ENCODE measurements around the gene CHST8.

DNA sequence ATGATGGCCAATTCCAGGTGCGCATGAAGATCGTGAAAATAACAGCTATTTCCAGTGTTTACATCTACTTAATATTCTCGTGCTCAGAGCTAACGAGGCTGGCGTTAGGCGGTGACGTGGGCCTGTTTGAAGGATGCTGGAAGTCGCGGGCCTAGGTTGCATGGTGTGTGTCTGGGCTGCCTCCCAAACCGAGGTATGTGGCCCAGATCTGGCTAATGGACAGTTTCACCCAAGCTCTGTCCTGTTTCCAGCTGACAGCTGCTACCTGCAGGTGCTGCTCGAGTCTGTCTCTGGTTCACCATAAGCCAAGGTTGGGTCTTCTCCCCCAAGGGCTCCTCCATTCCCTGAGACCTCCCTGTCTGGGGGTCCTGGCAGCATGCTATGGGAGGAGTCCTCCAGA is 134.4 kb downstream of the CHST8 start:
- TF ChIP-seq, protein P1, sequence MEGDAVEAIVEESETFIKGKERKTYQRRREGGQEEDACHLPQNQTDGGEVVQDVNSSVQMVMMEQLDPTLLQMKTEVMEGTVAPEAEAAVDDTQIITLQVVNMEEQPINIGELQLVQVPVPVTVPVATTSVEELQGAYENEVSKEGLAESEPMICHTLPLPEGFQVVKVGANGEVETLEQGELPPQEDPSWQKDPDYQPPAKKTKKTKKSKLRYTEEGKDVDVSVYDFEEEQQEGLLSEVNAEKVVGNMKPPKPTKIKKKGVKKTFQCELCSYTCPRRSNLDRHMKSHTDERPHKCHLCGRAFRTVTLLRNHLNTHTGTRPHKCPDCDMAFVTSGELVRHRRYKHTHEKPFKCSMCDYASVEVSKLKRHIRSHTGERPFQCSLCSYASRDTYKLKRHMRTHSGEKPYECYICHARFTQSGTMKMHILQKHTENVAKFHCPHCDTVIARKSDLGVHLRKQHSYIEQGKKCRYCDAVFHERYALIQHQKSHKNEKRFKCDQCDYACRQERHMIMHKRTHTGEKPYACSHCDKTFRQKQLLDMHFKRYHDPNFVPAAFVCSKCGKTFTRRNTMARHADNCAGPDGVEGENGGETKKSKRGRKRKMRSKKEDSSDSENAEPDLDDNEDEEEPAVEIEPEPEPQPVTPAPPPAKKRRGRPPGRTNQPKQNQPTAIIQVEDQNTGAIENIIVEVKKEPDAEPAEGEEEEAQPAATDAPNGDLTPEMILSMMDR (IDR thresholded peaks at IDR 0.05; ENCODE audit: low read depth, low read length, missing input control): no peak
- TF ChIP-seq, protein P2, sequence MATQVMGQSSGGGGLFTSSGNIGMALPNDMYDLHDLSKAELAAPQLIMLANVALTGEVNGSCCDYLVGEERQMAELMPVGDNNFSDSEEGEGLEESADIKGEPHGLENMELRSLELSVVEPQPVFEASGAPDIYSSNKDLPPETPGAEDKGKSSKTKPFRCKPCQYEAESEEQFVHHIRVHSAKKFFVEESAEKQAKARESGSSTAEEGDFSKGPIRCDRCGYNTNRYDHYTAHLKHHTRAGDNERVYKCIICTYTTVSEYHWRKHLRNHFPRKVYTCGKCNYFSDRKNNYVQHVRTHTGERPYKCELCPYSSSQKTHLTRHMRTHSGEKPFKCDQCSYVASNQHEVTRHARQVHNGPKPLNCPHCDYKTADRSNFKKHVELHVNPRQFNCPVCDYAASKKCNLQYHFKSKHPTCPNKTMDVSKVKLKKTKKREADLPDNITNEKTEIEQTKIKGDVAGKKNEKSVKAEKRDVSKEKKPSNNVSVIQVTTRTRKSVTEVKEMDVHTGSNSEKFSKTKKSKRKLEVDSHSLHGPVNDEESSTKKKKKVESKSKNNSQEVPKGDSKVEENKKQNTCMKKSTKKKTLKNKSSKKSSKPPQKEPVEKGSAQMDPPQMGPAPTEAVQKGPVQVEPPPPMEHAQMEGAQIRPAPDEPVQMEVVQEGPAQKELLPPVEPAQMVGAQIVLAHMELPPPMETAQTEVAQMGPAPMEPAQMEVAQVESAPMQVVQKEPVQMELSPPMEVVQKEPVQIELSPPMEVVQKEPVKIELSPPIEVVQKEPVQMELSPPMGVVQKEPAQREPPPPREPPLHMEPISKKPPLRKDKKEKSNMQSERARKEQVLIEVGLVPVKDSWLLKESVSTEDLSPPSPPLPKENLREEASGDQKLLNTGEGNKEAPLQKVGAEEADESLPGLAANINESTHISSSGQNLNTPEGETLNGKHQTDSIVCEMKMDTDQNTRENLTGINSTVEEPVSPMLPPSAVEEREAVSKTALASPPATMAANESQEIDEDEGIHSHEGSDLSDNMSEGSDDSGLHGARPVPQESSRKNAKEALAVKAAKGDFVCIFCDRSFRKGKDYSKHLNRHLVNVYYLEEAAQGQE (IDR thresholded peaks at IDR 0.05): no peak
- no peak for TF ChIP-seq SP1 (IDR thresholded peaks at IDR 0.05)
- no peak for TF ChIP-seq MAX (IDR thresholded peaks at IDR 0.05)
- no peak for TF ChIP-seq EGR1 (IDR thresholded peaks at IDR 0.05; ENCODE audit: low read depth in 2 of 2)
- no peak for TF ChIP-seq YY1 (IDR thresholded peaks at IDR 0.05)
- TF ChIP-seq RAD21 (IDR thresholded peaks at IDR 0.05): no peak
- TF ChIP-seq, protein P3, sequence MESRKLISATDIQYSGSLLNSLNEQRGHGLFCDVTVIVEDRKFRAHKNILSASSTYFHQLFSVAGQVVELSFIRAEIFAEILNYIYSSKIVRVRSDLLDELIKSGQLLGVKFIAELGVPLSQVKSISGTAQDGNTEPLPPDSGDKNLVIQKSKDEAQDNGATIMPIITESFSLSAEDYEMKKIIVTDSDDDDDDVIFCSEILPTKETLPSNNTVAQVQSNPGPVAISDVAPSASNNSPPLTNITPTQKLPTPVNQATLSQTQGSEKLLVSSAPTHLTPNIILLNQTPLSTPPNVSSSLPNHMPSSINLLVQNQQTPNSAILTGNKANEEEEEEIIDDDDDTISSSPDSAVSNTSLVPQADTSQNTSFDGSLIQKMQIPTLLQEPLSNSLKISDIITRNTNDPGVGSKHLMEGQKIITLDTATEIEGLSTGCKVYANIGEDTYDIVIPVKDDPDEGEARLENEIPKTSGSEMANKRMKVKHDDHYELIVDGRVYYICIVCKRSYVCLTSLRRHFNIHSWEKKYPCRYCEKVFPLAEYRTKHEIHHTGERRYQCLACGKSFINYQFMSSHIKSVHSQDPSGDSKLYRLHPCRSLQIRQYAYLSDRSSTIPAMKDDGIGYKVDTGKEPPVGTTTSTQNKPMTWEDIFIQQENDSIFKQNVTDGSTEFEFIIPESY (IDR thresholded peaks at IDR 0.05): no peak
- no peak for TF ChIP-seq RXRA (IDR thresholded peaks at IDR 0.05)
- no peak for TF ChIP-seq ATF3 (IDR thresholded peaks at IDR 0.05)
- no peak for TF ChIP-seq HNF4A (conservative IDR thresholded peaks at IDR 0.05)
- TF ChIP-seq FOXA1 (IDR thresholded peaks at IDR 0.05): no peak
